Skeletal muscle cell (primary cell): ENCODE results near the gene POTEG.
"Not testable (repeated sequence)": the region's sequence is repeated elsewhere in the genome, so short reads cannot be mapped to it uniquely, and the experiment has no call there.

Source experiments
- DNase-seq: peaks from one replicate; pipeline ENCODE4 v3.0.0-alpha.2; 2010; ENCODE audit warnings: low read depth
- H3K4me3 ChIP-seq: 2 replicates; pipeline ENCODE4 v1.5.1; 2011; ENCODE audit warnings: low read depth, mild to moderate bottlenecking, control low read depth, low read length, moderate library complexity

The POTEG gene

GRCh38 chr14:19383008-19383584 is 51.0 kb downstream of the POTEG start:
- H3K4me3 ChIP-seq, DNase-seq: not testable (repeated sequence)

DNA sequence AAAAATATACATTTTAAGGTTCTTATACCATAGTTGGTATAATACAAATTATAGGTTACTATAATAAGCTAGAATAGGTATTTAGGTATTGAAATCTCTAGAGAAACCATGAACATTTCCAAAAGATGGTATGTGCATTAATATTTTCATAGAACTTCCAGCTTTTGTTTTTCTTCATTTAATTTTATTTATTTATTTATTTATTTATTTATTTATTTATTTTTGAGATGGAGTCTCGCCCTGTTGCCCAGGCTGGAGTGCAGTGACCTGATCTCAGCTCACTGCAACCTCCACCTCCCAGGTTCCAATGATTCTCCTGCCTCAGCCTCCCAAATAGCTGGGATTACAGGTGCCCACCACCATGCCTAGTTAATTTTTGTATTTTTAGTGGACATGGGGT is 54.0 kb downstream of the POTEG start:
- not testable (repeated sequence) for H3K4me3 ChIP-seq, DNase-seq

DNA sequence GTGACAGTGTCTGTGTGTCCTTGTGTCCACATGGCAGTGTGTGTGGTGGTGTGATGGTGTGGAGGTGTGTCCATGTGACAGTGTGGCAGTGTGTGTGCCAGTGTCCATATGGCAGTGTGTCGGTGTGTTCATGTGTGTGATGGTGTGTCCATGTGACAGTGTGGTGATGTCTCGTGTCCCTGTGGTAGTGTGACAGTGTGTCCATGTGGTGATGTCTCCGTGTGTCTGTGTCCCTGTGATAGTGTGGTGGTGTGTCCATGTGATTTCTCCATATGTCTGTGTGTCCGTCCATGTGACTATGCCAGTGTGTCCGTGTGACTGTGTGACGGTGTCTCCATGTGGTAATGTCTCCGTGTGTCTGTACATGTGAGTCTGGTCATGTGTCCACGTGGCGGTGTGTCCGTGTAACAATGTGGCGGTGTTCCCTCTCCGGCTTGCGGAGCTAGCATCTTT is 59.7 kb downstream of the POTEG start:
- not testable (repeated sequence) for H3K4me3 ChIP-seq, DNase-seq

DNA sequence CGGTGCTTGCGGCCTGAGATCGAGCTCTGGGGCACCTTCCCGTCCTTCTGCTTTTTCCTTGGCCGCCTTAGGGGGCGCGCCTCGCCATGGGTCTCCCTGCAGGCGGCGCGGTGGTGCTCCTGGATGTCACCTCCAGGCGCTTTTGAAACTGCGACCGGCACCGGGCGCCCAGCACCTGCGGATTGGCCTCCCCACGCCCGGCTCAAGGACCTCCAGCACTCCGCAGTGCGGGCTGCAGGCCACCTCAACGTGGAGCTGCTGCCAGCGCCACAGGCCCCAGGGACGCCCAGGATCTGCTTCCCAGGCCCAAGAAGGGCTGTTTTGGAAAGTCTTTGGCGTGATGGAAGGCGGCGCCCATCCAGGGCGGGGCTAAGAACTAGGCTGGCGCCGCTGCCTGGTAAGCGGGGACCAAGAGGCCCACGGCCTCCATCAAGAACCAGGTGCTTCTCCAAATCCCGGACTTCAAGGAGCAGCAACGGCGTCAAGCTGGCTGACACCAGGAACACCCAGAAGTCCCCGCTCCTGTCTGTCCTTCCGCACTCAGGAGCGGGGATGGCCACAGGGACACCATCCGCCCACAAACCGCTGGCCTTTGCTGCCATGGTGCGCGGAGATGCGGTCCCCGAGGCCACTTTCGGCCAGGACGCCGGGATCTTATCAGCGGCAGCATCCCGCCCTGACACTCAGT is 61.2 kb downstream of the POTEG start:
- DNase-seq, result not testable (repeated sequence)

DNA sequence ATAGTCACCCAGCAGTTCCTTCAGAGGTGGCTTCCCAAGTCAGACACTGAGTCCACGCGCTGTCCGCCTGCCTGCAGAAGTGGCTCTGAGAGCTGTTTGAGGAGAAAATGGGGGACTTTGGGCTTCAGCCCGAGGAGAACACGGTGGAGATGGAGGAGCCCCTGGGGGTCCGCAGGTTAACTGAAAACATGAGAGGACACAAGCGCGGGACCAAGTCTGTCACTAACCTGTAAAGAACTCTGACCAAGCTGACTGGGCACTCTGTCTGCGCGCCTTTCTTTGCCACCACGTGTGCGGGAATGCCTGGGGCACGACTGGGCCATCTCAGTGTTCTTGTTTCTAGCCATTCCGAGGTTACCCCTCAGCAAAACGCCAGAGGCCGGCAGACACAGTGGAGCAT is 62.4 kb downstream of the POTEG start:
- not testable (repeated sequence) for H3K4me3 ChIP-seq, DNase-seq

More for the DNA sequence above, 61.2 kb downstream of the POTEG start:
- not testable (repeated sequence) for H3K4me3 ChIP-seq

DNA sequence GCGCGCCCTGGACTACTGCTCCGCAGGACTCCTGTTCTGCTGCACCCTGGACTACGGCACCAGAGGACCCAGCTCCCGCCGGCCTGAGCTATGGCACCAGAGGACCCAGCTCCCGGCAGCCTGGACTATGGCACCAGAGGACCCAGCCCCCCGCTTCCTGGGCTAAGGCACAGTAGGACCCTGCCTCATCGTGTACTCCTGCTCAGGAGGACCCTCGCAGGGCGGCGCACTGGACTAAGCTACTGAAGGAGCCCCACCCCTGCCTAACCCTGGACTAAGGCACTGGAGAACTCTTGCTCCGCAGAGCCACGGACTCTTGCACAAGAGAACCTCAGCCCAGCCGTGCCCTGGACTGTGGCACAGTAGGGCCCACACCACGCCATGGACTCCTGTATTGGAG is 71.3 kb downstream of the POTEG start:
- H3K4me3 ChIP-seq, DNase-seq: not testable (repeated sequence)

DNA sequence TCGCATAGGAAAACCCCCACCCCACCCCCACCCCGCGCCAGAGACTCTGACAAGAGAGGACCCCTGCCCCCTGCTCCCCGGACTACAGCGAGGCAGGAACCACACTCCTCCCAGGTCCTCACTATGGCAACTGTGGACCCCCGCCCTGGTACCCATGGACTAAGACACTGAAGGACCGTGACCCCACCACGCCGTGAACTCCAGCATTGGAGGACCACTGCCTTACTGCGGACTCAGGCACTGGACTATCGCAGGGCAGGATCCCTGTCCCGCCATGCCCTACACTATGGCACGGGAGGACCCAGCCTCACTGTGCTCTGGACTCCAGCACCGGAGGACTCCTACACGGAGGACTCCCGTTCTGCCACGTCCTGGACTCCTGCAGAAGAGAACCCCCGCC is 71.8 kb downstream of the POTEG start:
- not testable (repeated sequence) for H3K4me3 ChIP-seq

DNA sequence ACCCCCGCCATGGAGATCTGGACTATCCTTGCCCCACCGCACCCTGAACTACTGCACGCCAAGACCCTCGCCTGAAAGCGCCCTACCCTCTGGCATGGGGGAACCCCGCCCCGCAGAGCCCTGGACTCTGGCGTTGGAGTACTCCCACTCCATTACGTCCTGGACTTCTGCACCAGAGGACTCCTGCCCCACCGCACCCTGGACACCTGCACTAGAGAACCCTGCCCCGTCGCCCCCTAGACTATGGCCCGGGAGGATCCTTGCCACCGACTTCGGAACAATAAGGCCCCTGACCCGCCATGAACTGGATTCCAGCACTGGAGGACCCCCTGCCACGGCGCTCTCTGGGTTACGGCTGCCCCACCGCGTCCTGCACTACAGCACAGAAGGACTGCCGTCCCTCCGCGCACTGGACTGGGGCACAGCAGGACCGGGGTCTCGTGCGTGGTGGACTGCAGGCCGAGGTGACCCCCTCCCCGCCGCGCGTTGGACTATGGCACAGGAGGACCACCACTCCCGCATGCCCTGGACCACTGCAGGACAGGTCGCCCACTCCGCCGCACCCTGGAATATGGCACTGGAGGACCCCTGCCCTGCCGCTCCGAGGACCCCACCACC is 72.4 kb downstream of the POTEG start:
- not testable (repeated sequence) for H3K4me3 ChIP-seq, DNase-seq

More for the DNA sequence above, 71.8 kb downstream of the POTEG start:
- not testable (repeated sequence) for DNase-seq

DNA sequence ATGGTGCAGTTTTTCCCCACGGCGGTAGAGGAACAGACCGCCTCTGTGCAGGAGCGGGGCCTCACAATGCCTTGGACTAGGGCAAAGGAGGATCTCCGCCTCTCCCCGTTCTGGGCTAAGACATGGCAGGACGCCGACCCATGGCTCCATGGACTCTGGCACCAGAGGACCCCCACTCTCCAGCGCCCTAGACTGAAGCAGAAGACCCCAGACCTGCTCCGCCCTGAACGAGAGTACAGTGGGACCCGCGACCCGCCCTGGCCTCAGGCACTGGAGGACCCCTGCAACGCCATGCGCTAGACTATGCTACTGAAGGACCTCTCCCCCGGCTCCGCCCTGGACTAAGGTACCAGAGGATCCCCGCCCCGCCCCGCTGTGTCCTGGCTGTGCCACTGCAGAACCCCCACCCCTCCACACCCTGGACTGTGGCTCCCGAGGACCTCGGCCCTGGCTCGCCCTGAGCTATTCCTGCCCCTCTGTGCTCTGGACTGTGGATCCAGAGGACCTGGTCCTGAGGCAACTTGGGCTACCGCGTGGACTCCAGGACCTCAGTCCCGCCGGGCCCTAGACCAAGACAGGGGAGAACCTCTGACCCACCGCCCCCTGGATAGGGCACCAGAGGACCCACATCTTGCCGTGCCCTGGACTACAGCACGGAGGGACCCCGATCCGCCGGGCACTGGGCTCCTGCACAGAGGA is 73.1 kb downstream of the POTEG start:
- H3K4me3 ChIP-seq, DNase-seq: not testable (repeated sequence)
